ENCODE measurements around the gene VAC14.

The VAC14 gene

GRCh38 chr16:70786020-70786755 lies 14.8 kb downstream of the VAC14 start:
- no peak for DNase-seq (ENCODE audit: low read depth)

- DNase-seq (ENCODE audit: low read depth): no peak
These were observed 16.0 kb downstream of the VAC14 start for GRCh38 chr16:70784692-70785555.

- DNase-seq (ENCODE audit: low read depth): no peak
These were observed 18.7 kb downstream of the VAC14 start for GRCh38 chr16:70782237-70782636.

- DNase-seq (ENCODE audit: low read depth): no peak
These were observed 19.2 kb downstream of the VAC14 start for GRCh38 chr16:70781800-70782199.

- DNase-seq (ENCODE audit: low read depth): no peak
These were observed 20.4 kb downstream of the VAC14 start for GRCh38 chr16:70780546-70780945.

GRCh38 chr16:70779361-70779760 lies 21.6 kb downstream of the VAC14 start:
- DNase-seq (ENCODE audit: low read depth): no peak

GRCh38 chr16:70778901-70779309 lies 22.1 kb downstream of the VAC14 start:
- no peak for DNase-seq (ENCODE audit: low read depth)

- DNase-seq (ENCODE audit: low read depth): no peak
These were observed 23.0 kb downstream of the VAC14 start for GRCh38 chr16:70777973-70778406.

- DNase-seq (ENCODE audit: low read depth): no peak
These were observed 23.5 kb downstream of the VAC14 start for GRCh38 chr16:70777496-70777895.

GRCh38 chr16:70775399-70775798 lies 25.6 kb downstream of the VAC14 start:
- no peak for DNase-seq (ENCODE audit: low read depth)

- DNase-seq (ENCODE audit: low read depth): no peak
These were observed 26.7 kb downstream of the VAC14 start for GRCh38 chr16:70774261-70774660.

- DNase-seq (ENCODE audit: low read depth): no peak
These were observed 28.5 kb downstream of the VAC14 start for GRCh38 chr16:70772493-70772892.

GRCh38 chr16:70770626-70771552 lies 30.1 kb downstream of the VAC14 start:
- peak; percentile 11 for DNase-seq (ENCODE audit: low read depth)

GRCh38 chr16:70770291-70770625 lies 30.7 kb downstream of the VAC14 start:
- DNase-seq (ENCODE audit: low read depth): no peak

GRCh38 chr16:70769761-70770160 lies 31.2 kb downstream of the VAC14 start:
- DNase-seq (ENCODE audit: low read depth): no peak

- DNase-seq (ENCODE audit: low read depth): no peak
These were observed 31.8 kb downstream of the VAC14 start for GRCh38 chr16:70769131-70769530.

- DNase-seq (ENCODE audit: low read depth): no peak
These were observed 32.8 kb downstream of the VAC14 start for GRCh38 chr16:70768203-70768580.

- no peak for DNase-seq (ENCODE audit: low read depth)
These were observed 33.4 kb downstream of the VAC14 start for GRCh38 chr16:70767377-70768202.

GRCh38 chr16:70766658-70767057 lies 34.3 kb downstream of the VAC14 start:
- DNase-seq (ENCODE audit: low read depth): no peak

- DNase-seq (ENCODE audit: low read depth): no peak
These were observed 34.8 kb downstream of the VAC14 start for GRCh38 chr16:70766176-70766575.

- DNase-seq (ENCODE audit: low read depth): no peak
These were observed 35.5 kb downstream of the VAC14 start for GRCh38 chr16:70765491-70765890.
